ENCODE data around the gene GHDC. TPM values are rescaled to one million over a fixed set of nuclear protein-coding genes. Genes with fewer than 3 reads are reported as not detected.

GHDC gene
- total and polyA plus RNA-seq, 2 of the 13 experiments (the other 11 are each of a cell fraction or from before 2014, with no cell fraction given) = 15.4 to 22.5 TPM

DNA sequence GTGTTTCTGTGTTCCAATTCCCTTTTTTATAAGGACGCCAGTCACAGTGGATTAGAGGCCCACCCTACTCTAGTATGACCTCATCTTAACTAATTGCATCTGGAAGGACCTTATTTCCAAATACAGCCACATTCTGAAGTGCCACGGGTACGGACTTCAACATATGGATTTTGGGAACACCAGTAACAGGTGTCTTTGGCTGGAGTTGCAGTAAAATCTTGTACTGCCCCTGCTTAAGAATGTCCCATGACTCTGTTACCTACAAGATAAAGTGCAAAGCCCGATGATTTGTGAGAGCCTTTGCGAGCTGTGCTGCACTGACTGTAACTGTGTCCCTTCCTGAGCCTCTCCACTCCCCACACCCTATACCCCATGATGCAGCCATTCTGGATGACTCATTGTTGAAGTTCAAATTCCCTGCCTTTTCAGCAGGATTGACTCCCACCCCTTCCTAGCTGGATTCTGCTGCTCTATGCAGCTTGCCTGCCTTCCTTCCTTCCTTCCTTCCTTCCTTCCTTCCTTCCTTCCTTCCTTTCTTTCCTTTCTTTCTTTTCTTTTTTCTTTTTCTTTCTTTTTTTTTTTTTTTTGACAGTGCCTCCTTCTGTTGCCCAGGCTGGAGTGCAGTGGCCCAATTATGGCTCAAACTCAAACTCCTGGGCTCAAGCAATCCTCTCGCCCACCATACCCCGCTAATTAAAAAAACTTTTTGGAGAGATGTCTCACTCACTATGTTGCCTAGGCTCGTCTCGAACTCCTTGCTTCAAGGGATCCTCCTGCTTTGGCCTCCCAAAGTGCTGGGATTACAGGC lies 11.2 kb downstream of the GHDC start (continued):
- 0 out of 2 replicates have a peak, but pooled peaks have one; percentile 12 for TF ChIP-seq NFKBIZ (CRISPR knock-in tag; IDR thresholded peaks at IDR 0.05)
- TF ChIP-seq, protein P1, sequence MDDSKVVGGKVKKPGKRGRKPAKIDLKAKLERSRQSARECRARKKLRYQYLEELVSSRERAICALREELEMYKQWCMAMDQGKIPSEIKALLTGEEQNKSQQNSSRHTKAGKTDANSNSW (CRISPR knock-in tag; IDR thresholded peaks at IDR 0.05; ENCODE audit: borderline replicate concordance) = no peak
- peak; percentile 91 for TF ChIP-seq MIER2 (CRISPR knock-in tag; IDR thresholded peaks at IDR 0.05)
- TF ChIP-seq ZFP41 (CRISPR knock-in tag; IDR thresholded peaks at IDR 0.05; ENCODE audit: borderline replicate concordance) = no peak
- TF ChIP-seq SOX6 (IDR thresholded peaks at IDR 0.05) = no peak
- TF ChIP-seq SOX6 (CRISPR knock-in tag; IDR thresholded peaks at IDR 0.05) = 0 out of 2 replicates have a peak, but pooled peaks have one; percentile 28
- TF ChIP-seq, protein P2, sequence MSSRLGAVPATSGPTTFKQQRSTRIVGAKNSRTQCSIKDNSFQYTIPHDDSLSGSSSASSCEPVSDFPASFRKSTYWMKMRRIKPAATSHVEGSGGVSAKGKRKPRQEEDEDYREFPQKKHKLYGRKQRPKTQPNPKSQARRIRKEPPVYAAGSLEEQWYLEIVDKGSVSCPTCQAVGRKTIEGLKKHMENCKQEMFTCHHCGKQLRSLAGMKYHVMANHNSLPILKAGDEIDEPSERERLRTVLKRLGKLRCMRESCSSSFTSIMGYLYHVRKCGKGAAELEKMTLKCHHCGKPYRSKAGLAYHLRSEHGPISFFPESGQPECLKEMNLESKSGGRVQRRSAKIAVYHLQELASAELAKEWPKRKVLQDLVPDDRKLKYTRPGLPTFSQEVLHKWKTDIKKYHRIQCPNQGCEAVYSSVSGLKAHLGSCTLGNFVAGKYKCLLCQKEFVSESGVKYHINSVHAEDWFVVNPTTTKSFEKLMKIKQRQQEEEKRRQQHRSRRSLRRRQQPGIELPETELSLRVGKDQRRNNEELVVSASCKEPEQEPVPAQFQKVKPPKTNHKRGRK (CRISPR knock-in tag; IDR thresholded peaks at IDR 0.05) = peak; percentile 66; the same call in 1 of the 2 replicates
- TF ChIP-seq PITX1 (CRISPR knock-in tag; IDR thresholded peaks at IDR 0.05) = no peak
- TF ChIP-seq ZNF670 (CRISPR knock-in tag; IDR thresholded peaks at IDR 0.05; ENCODE audit: borderline replicate concordance) = 0 out of 2 replicates have a peak, but pooled peaks have one; percentile 79
- TF ChIP-seq, protein P3, sequence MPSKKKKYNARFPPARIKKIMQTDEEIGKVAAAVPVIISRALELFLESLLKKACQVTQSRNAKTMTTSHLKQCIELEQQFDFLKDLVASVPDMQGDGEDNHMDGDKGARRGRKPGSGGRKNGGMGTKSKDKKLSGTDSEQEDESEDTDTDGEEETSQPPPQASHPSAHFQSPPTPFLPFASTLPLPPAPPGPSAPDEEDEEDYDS (CRISPR knock-in tag; IDR thresholded peaks at IDR 0.05) = 0 out of 2 replicates have a peak, but pooled peaks have one; percentile 46
- peak; percentile 97 for TF ChIP-seq FOSL2 (CRISPR knock-in tag; IDR thresholded peaks at IDR 0.05)
- no peak for TF ChIP-seq NCOA2 (CRISPR knock-in tag; IDR thresholded peaks at IDR 0.05)
- no peak for TF ChIP-seq SP1 (IDR thresholded peaks at IDR 0.05)
- TF ChIP-seq SP1 (CRISPR knock-in tag; IDR thresholded peaks at IDR 0.05) = peak; percentile 23; the same call in 1 of the 2 replicates
- peak; percentile 69 for TF ChIP-seq ZFP36 (IDR thresholded peaks at IDR 0.05; ENCODE audit: borderline replicate concordance, low read depth, low read length, partially characterized antibody)
- peak; percentile 86 for TF ChIP-seq ZMYM2 (CRISPR knock-in tag; IDR thresholded peaks at IDR 0.05)
- 0 out of 2 replicates have a peak, but pooled peaks have one; percentile 12 for TF ChIP-seq CEBPG (CRISPR knock-in tag; IDR thresholded peaks at IDR 0.05)
- TF ChIP-seq, protein P4, sequence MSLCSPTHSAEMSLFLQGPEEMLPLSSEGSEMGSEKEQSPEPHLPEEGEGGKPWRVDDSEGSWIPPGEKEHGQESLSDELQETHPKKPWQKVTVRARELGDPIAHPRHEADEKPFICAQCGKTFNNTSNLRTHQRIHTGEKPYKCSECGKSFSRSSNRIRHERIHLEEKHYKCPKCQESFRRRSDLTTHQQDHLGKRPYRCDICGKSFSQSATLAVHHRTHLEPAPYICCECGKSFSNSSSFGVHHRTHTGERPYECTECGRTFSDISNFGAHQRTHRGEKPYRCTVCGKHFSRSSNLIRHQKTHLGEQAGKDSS (CRISPR knock-in tag; IDR thresholded peaks at IDR 0.05; ENCODE audit: borderline replicate concordance, low read depth) = peak; percentile 67; the same call in 1 of the 2 replicates
- peak; percentile 59; the same call in 1 of the 2 replicates for TF ChIP-seq MAFF (IDR thresholded peaks at IDR 0.05; ENCODE audit: low read depth, low read length)
- TF ChIP-seq, protein P5, sequence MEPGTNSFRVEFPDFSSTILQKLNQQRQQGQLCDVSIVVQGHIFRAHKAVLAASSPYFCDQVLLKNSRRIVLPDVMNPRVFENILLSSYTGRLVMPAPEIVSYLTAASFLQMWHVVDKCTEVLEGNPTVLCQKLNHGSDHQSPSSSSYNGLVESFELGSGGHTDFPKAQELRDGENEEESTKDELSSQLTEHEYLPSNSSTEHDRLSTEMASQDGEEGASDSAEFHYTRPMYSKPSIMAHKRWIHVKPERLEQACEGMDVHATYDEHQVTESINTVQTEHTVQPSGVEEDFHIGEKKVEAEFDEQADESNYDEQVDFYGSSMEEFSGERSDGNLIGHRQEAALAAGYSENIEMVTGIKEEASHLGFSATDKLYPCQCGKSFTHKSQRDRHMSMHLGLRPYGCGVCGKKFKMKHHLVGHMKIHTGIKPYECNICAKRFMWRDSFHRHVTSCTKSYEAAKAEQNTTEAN (CRISPR knock-in tag; conservative IDR thresholded peaks at IDR 0.05) = peak; percentile 27; the same call in 1 of the 2 replicates
- 0 out of 2 replicates have a peak, but pooled peaks have one; percentile 8 for TF ChIP-seq ERF (CRISPR knock-in tag; IDR thresholded peaks at IDR 0.05)
- TF ChIP-seq ZNF468 (CRISPR knock-in tag; IDR thresholded peaks at IDR 0.05) = no peak
- no peak for TF ChIP-seq TOPORS (CRISPR knock-in tag; IDR thresholded peaks at IDR 0.05)
- TF ChIP-seq NPAS2 (CRISPR knock-in tag; IDR thresholded peaks at IDR 0.05; ENCODE audit: borderline replicate concordance) = no peak
- TF ChIP-seq ZNF614 (CRISPR knock-in tag; IDR thresholded peaks at IDR 0.05; ENCODE audit: borderline replicate concordance) = no peak
- peak; percentile 95 for TF ChIP-seq ZNF652 (CRISPR knock-in tag; IDR thresholded peaks at IDR 0.05; ENCODE audit: borderline replicate concordance, low read depth)
